NCI-H345 treated with DMSO at 0.1 percent for 48 hours (cell line): ENCODE data around the gene FGF1.

Experiments used
- DNase-seq: peaks from one replicate; lab custom pipeline; 2025; ENCODE audit not compliant: unreplicated experiment; lab: John Stamatoyannopoulos, UW

FGF1 gene

DNA sequence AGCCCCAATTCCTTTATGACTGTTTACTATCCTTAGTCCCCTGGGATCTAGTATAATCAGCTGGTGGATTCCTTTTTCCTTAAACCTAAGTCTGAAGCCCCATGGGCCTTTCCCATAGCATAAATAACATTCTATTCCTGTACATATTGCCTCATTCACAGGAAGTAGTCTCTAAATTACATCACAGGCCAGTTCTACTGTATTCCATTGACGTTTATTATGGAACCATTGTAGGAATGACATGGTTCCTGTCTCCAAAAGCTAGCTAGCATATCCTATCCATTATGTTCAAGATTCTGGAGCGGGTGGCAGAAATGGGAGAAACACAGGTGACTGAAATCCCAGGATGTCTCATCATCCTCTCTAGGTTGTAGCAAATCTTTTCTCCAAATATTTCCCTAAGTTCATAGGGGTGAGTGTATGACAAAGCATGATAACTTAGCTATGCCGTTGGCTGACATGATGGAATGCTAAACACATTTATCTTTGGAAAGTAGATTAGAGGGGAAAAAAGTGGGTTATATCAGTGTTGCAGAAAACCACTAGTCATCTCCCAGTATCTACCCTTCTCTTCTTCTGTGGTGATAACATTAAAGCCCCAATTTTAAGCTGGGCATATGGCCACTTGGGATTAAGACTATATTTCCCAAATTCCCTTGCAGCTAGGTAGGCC, 140.1 kb downstream of the FGF1 start:
- DNase-seq: no peak

DNA sequence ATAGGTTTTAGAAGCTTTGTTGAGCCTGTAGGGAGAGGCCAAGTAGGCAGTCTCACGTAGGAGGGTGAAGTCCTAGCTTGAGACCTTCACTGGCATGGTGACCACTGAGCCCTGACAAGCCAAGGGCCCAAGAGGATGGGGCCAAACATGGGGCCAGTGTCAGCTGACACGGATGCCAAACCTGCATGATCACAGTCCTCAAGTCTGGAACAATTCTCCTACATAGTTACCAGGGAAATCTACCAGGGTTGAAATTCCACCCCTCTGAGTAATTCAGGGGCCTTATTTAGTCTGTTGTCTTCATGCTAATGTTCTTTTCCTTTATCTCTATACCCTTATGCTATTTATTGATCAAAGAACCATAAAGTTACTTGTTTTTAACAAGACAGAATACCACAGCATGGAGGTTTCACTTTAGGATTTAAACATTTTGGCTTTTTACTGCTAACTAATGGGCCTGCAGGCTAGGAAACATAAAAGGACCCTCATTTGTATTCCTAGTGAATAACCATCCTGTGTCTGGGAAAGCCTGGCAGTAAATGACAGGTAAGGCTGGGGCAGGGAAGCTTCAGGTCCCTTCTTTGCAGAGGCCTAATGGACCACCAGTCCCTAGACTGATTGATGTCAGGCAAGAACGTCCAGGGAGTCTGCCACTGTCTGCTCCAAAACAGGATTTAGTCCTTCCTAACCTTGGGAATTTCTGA, 140.8 kb downstream of the FGF1 start:
- DNase-seq: no peak

DNA sequence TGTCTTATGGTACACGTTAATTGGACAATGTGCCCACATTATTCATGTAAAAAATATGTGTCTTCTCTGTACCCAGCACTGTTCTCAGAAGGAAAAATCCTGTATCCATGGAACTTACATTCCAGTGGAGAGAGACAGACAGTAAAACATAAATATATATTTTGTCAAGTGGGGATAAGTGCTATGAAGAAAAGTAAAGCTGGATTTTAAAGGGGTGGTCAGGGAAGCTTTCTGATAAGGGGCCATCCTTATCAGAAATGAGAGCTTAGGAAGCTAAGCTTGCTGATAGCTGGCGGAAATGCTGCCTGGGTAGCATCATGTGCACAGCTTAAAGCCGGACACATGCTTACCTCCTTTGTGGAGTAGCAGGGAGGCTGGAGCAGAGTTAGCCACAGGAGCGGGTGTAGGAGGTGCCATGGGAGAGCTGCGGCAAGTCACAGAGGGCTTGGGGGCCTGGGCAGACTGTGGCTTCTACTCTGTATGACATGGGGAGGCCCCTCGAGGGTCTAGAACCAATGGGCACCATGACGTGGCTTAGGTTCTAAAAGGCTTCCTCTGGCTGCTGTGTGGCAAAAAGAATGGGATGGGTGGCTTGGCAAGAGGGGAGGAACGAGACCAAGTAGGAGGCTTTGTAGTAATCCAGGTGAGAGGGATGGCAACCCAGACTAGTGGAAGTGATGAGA, 141.7 kb downstream of the FGF1 start:
- no peak for DNase-seq

DNA sequence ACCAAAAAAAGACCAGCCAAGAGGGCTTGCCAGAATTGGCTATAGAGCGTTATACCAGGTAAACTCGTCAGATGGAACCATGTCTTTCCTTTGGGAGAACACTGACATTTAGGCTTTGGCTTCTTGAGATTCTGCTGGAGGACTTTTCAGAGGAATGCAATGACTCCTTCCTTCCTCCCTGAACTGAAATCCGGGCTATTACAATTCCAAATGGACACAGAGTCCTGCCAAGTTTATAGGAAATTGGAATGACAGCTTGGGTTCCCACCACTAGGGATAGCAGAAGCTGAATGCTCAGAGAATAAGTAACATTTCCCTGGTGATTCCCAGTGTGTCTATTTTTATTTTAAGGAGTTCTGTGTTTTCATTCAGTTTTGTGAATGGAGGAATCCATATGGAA, 143.0 kb downstream of the FGF1 start:
- DNase-seq: no peak
